ENCODE measurements around the gene ACSL1. TPM values are rescaled to one million over a fixed set of nuclear protein-coding genes. Genes with fewer than 3 reads are reported as not detected.

The ACSL1 gene, protein sequence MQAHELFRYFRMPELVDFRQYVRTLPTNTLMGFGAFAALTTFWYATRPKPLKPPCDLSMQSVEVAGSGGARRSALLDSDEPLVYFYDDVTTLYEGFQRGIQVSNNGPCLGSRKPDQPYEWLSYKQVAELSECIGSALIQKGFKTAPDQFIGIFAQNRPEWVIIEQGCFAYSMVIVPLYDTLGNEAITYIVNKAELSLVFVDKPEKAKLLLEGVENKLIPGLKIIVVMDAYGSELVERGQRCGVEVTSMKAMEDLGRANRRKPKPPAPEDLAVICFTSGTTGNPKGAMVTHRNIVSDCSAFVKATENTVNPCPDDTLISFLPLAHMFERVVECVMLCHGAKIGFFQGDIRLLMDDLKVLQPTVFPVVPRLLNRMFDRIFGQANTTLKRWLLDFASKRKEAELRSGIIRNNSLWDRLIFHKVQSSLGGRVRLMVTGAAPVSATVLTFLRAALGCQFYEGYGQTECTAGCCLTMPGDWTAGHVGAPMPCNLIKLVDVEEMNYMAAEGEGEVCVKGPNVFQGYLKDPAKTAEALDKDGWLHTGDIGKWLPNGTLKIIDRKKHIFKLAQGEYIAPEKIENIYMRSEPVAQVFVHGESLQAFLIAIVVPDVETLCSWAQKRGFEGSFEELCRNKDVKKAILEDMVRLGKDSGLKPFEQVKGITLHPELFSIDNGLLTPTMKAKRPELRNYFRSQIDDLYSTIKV
- 100 to 1,000 TPM in 1 of 9 donors, 10 to 100 TPM in 7, 1 to 10 TPM in 1; 6.2 to 113 (median 66.8) TPM for total RNA-seq
- polyA plus RNA-seq = 10 to 100 TPM; 56.9 to 95.1 (median 87.2) TPM
- long read RNA-seq, donor 1 = 0 reads
- long read RNA-seq, donor 2 = 0 reads
- long read RNA-seq, donor 3 = 0 reads
- long read RNA-seq, donor 4, transcript ACSL1-201 (21 exons, 3,832 nt) = major isoform, 8 of 22 reads
- long read RNA-seq, donor 4, partial matches to known transcripts = 4 of 22 reads
- long read RNA-seq, donor 4, other reads (novel, unspliced or antisense) = 9 of 22 reads
- long read RNA-seq, donor 5, transcript ACSL1-201 (21 exons, 3,832 nt) = major isoform, 76 of 114 reads
- long read RNA-seq, donor 5, partial matches to known transcripts = 4 of 114 reads
- long read RNA-seq, donor 5, other reads (novel, unspliced or antisense) = 32 of 114 reads
- long read RNA-seq, donor 6, partial matches to known transcripts = 2 of 7 reads
- long read RNA-seq, donor 6, other reads (novel, unspliced or antisense) = 1 of 7 reads
- long read RNA-seq, donor 7 = 0 reads
- long read RNA-seq, donor 8, partial matches to known transcripts = 0 of 3 reads
- long read RNA-seq, donor 8, other reads (novel, unspliced or antisense) = 0 of 3 reads
- long read RNA-seq, donor 9 = 0 reads
- long read RNA-seq, donor 10 = 0 reads

DNA sequence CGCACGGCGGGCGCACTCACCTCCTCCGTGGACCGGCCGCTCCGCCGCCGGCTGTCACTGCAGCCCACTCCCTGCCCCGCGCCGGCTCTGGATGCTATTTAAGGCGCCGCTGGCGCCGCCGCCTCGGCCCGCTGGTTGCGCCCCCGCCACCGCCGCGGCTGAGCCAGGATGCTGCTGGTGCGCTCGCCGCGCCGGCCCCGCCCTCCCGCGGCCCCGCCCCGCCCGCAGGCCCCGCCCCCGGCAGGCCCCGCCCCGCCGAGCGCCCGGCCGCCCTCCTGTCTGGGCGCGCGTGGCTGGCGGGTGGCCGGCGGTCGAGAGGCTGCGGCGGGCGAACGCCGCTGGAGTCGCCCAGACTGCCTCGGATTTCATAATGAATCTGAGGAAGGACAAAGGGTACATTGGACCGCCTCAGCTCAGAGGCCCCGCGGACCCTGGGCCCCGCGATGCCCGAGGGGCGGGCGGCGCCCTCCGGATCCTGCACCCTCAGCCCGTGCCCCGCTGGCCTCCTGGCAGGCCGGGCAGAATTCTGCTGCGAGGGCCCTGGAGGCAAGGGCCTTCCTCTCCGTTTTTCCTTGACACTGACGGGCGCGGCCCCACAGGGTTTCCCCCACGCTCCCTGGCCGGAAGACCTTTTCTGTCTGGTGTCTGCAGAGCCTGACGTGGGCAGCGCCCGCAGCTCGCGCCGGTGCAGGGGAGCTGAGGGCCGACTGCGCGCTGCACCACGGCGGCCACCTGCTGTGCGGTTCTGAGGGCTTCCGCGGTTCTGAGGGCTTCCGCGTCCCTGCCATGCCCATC, at the start of gene ACSL1:
ACSL1 (minus strand) TSS at position 73 of the 795 bp plus-strand sequence. CDS start 22,454 bp downstream, outside the sequence.
- TF ChIP-seq POLR2A (IDR thresholded peaks at IDR 0.05) = peak; percentile 75 to 79
- TF ChIP-seq, protein P1, sequence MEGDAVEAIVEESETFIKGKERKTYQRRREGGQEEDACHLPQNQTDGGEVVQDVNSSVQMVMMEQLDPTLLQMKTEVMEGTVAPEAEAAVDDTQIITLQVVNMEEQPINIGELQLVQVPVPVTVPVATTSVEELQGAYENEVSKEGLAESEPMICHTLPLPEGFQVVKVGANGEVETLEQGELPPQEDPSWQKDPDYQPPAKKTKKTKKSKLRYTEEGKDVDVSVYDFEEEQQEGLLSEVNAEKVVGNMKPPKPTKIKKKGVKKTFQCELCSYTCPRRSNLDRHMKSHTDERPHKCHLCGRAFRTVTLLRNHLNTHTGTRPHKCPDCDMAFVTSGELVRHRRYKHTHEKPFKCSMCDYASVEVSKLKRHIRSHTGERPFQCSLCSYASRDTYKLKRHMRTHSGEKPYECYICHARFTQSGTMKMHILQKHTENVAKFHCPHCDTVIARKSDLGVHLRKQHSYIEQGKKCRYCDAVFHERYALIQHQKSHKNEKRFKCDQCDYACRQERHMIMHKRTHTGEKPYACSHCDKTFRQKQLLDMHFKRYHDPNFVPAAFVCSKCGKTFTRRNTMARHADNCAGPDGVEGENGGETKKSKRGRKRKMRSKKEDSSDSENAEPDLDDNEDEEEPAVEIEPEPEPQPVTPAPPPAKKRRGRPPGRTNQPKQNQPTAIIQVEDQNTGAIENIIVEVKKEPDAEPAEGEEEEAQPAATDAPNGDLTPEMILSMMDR (IDR thresholded peaks at IDR 0.05) = peak in 1 of 6 experiments; percentile 35
- H3K36me3 ChIP-seq (replicated peaks in 1 of 2) = no peaks in the 10 kb centered on the region
- H3K4me3 ChIP-seq = peak within 1 kb of the TSS; percentile 32 to 89 (median 58)
- H3K27ac ChIP-seq = peak within 1 kb of the TSS in 4 of 5 donors; percentile 60 to 92 (median 74)
- intact Hi-C loops (cut with DNase I) = no loop called here
- no peaks in the 10 kb centered on the region for H3K9me3 ChIP-seq (replicated peaks in 1 of 3)
- H3K27me3 ChIP-seq = no peaks in the 10 kb centered on the region
- WGBS, 4 donors = 0 to 8% (median 2%) methylated on average over 2 to 93 of the region's 94 CpGs
- peaks cover 0 to 13% of the 10 kb centered on the region in 2 donors for H3K4me1 ChIP-seq (replicated peaks in 1 of 2)
- peak; percentile 70 to 87 (median 76) for DNase-seq

DNA sequence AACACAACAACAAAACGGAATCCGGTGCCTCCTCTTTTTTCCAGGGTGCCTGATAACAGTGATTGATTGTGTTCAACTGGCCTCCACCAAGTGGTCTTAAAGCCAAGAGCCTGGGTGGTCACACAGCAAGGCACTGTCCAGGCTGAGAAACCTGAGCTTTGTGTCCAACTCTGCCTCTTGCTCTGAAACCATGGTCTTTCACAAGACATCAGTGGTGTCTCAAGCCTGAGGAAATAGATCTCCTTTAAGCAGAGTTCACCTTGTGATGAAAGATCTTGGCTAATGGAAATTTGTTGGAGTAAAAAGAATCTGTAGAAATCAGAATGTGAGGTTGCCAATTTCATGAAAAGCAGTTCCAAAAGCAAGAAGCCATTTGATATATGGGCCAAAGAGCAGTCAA, 47.3 kb upstream of the ACSL1 start:
- WGBS, 4 donors = 53 to 87% (median 67%) methylated on average over 2 of the region's 2 CpGs
- DNase-seq = no peak
- intact Hi-C loops (cut with DNase I) = no loop called here
- no peaks in the 10 kb centered on the region for H3K27me3 ChIP-seq
- H3K4me1 ChIP-seq (replicated peaks in 1 of 2) = no peaks in the 10 kb centered on the region
- no peak overlapping the region for H3K27ac ChIP-seq
- H3K4me3 ChIP-seq = no peak overlapping the region
- no peaks in the 10 kb centered on the region for H3K9me3 ChIP-seq (replicated peaks in 1 of 3)
- no peak for TF ChIP-seq POLR2A (IDR thresholded peaks at IDR 0.05)
- TF ChIP-seq, protein P1 (IDR thresholded peaks at IDR 0.05) = no peak
- H3K36me3 ChIP-seq (replicated peaks in 1 of 2) = no peaks in the 10 kb centered on the region

DNA sequence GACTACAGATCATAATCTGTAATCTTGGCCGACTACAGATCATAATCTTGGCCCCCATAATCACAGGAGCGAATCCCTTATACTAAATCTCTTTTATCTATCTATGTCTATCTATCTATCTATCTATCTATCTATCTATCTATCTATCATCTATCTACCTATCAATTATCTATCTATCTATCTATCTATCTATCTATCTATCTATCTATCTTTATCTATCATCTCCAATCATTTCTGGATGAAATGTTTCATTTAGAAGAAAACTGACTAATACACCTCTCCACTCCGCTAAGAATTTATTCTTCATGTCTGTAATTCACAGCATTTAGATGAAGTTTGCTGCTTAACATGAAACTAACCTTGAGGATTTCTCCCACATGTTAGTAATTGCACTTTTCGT, 45.0 kb upstream of the ACSL1 start:
- 70 to 95% (median 76%) methylated on average over 4 of the region's 4 CpGs for WGBS, 4 donors
- H3K4me1 ChIP-seq (replicated peaks in 1 of 2) = no peaks in the 10 kb centered on the region
- no peaks in the 10 kb centered on the region for H3K9me3 ChIP-seq (replicated peaks in 1 of 3)
- no peaks in the 10 kb centered on the region for H3K27me3 ChIP-seq
- no peaks in the 10 kb centered on the region for H3K36me3 ChIP-seq (replicated peaks in 1 of 2)
- no peak overlapping the region for H3K4me3 ChIP-seq
- no peak for DNase-seq
- intact Hi-C loops (cut with DNase I) = no loop called here
- no peak overlapping the region for H3K27ac ChIP-seq
- no peak for TF ChIP-seq POLR2A (IDR thresholded peaks at IDR 0.05)
- TF ChIP-seq, protein P1 (IDR thresholded peaks at IDR 0.05) = no peak
